HG03520 (cell line): Measurements from ENCODE around the gene KRTAP12-3.

ENCODE experiments used
- ATAC-seq: cut with Tn5 transposase; IDR thresholded peaks from one replicate; pipeline ENCODE4 v1.9.1; 2021; ENCODE audit warnings: mild to moderate bottlenecking, moderate library complexity; ENCODE audit not compliant: unreplicated experiment

Gene KRTAP12-3

GRCh38 chr21:44701023-44701400 is 43.3 kb downstream of the KRTAP12-3 start:
- ATAC-seq: no peak

GRCh38 chr21:44701541-44701940 is 43.8 kb downstream of the KRTAP12-3 start:
- ATAC-seq: no peak

- no peak for ATAC-seq
These were observed 44.6 kb downstream of the KRTAP12-3 start for GRCh38 chr21:44702111-44702972.

- ATAC-seq: no peak
These were observed 45.4 kb downstream of the KRTAP12-3 start for GRCh38 chr21:44702973-44703730.

- ATAC-seq: no peak
These were observed 46.3 kb downstream of the KRTAP12-3 start for GRCh38 chr21:44703731-44704635.

- no peak for ATAC-seq
These were observed 46.9 kb downstream of the KRTAP12-3 start for GRCh38 chr21:44704636-44705001.

- ATAC-seq: no peak
These were observed 48.4 kb downstream of the KRTAP12-3 start for GRCh38 chr21:44706026-44706705.

GRCh38 chr21:44706706-44707581 is 49.2 kb downstream of the KRTAP12-3 start:
- ATAC-seq: no peak
